ENCODE measurements around the gene PRKAB1.
"Not testable (repeated sequence)": the region's sequence is repeated elsewhere in the genome, so short reads cannot be mapped to it uniquely, and the experiment has no call there.

Gene PRKAB1

DNA sequence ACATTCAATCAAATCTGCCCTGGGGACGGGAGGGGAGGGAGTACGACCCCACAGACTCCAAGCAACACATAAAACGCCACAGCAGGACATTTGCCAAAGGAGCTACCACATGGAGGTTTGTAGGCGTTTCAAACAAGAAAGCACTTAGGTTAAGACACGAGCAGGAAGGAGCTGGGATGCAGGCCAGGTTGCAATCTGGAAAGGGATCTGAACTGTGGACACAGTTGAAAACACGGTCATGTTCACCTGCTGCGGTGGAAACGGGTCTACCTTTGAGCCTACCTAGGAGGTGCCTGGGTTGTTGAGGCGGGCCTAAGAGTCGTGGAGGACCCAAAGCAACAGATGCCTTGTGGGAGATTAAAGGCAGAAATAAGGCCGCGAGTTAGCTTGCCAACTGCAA, 18.4 kb downstream of the PRKAB1 start:
- no peak for DNase-seq

DNA sequence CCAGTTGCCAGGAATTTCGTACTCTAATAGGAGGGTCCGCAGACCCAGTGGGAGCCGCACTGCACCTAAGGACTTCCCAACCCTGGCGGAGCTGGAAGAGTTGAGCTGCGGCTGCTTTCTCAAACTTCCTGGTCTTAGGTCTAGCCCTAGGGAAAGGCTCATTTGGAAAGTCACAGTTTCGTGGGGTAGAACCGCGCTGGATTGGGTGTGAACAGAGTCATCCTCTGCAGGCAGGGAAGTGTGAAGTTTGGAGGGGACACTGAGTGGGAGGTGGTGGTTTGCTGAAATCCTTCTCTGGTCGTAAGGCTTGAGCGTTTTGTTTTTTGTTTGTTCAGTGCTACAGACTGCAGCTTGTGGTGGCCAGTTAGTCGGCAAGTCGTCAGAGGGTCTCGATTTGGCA, 18.8 kb downstream of the PRKAB1 start:
- no peak for DNase-seq

DNA sequence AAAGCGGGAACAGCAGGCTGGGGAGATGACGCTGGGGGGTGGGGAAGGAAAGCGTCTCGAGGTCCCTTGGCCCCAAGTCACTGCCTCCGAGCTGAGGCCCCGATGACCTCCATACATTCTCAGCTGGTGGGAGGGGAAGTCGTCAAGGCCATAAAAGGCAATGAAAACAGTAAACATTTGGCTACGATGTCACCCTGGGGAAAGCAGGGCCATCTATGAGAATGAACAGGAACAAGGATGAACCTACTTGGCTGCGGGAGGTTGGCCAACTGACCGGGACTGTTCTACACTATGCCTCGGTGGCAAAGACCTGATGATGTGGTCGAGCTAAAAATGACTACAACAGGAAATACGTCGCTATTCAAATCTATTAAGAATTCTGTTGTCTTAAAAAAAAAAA, 19.5 kb downstream of the PRKAB1 start:
- DNase-seq: no peak

DNA sequence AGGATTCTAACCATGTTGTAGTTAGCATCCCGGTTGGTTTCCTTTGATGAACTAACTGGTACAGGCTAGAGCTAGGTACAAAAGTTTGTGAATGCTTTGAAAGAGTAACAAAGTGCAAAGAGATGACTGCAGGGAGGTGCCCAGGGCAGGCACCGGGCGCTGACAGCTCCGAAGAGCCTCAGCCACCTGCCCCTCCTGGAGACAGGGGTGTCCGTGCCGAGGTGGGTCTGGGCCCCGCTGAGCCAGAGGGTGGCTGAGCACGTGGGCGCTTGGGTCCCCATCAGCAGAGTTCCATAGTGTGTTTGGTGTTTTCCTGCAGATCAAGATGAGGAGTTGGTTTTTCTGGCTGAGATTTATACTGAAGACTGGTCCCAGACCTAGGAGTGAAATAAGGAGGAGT, 19.9 kb downstream of the PRKAB1 start:
- DNase-seq: no peak

DNA sequence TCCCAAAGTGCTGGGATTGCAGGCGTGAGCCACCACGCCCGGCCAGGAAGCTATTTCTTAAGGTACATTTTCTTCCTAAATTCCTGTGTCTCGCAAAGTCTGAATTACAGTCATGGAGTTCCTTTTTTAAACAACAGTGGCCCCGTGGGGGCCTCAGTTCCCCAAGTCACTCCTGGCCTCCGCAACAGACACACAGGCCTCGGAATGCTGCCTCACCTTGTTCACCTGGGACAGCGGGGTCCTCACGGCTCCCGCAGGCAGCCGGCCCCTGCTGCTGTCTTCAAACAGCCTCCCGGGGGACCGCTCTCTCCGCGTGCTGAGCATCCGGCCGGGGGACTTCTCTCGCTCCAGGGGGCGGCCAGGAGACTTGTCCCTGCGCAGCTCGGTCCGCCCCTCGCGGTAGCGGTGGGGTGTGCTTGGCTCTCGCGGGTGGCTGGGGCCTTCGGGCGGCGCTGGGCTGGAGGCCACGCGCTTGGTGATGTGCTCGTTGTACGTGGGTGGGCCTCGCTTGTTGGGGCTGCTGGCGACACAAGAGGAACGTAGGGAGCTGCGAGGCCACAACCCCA, 22.1 kb downstream of the PRKAB1 start:
- DNase-seq: no peak

DNA sequence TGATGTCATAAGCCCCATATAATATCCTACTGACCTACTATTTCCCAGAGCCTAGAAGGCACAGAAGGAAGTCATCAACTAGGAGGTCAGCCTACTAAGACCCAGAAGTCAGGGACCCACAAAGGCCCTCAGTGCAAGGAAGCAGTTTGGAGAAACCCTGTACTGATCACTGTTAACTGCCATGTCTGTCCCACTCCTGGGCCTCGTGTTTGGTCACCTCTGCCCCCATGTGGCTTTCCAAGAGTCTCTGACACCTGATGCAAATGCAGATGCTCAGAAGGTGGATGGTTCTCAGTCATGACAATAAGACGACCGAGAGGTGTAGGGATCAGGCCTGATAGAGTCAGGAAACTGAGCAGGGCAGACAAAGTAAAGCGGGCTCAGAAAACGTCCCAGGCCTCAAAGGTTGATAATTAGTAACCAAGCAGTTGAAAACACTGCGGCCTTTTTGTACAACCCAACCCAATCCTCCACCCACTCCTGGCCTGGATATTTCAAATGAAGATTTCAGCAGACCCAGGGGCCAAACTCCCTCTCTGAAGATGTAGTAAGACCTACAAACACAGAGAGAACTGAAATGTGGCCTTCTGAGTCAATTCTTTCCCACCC, 23.4 kb downstream of the PRKAB1 start:
- no peak for DNase-seq

DNA sequence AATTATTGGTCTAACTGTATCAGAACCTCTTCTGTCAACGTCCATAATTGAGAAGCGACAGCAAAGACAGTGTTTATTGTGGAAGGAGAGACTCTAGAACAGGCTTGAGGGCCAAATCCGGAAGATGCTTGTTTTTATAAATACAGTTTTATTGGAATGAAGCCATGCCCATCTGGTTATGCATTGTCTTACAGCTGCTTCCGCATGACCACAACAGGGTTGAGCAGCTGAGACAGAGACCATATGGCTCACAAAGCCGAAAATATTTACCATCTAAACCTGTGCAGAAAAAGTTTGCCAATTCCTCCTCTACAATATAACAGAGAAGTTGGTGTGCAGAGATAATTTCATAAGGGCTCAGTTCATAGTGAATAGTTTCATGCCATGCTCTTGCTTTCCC, 24.5 kb downstream of the PRKAB1 start:
- no peak for DNase-seq

DNA sequence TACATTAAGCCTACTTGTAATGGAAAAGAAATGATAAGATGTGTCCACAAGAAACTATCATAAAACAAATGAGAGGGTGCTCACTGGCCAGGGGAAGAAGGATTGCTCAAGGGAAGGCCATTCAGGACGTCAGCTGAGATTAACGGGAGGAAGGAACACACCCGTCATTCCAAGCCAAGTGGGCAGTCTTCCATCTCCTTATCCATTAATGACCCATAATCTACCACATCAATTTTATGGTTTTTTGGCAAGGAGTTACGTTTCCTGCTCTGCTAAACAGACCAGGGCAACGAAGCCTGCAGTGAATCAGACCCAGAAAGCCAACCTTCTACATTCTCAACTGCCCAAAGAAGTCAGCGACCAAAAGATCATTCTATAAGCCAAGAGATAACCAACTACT, 25.1 kb downstream of the PRKAB1 start:
- peak; percentile 29 for DNase-seq

DNA sequence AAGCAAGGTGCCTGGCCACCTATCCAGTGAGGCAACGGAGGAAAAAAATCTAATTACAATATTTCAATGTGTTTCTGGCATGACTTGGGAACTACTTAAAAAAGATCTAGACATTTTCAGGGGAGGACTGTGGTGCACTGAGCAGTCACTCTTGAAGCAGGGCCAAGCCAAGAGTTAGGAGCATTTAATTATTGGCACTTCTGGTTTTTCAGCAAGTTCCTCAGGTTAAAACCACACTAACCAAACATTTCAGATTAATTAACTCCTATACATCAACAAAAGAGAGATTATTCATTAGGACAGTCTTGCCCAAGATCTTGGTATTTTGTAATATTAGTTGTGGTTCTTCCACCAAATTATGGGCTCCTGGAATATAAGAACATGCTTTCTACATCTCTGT, 25.6 kb downstream of the PRKAB1 start:
- no peak for DNase-seq

DNA sequence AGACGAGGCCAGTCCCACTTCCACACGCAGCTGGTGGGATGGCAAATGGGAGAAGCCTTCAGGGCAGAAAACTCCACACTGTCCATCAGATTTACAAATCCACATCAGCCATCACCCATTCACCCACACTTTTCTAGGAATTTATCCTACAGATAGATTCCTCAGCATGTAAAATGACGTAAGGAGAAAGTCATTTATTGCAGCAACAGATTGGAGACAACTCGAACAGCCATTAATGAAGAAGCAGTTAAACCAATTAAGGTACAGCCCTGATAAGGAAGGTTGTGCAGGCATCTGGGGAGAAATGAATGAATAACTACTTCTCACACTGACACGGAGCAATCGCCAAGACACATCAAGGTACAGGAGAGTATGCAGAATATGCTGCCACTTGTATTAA, 26.2 kb downstream of the PRKAB1 start:
- no peak for DNase-seq

DNA sequence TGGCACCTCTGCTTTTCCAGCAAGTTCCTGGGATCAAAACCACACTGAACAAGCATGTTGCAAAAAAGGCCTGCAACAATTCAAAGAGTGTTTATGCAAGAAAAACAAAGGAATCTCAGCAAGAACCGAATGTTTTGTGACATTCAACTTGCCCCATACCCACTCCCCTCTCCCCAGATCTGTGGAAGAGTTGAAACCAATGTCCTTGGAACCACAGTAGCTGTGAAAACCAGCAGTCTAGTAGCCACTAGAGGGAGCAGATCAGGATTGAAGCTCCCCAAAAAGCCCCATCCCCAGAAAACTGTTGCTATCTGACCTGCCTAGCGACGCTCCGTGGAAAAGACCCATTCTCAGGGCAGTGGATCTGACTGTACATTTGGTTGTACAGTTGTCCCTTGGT, 27.1 kb downstream of the PRKAB1 start:
- DNase-seq: no peak

DNA sequence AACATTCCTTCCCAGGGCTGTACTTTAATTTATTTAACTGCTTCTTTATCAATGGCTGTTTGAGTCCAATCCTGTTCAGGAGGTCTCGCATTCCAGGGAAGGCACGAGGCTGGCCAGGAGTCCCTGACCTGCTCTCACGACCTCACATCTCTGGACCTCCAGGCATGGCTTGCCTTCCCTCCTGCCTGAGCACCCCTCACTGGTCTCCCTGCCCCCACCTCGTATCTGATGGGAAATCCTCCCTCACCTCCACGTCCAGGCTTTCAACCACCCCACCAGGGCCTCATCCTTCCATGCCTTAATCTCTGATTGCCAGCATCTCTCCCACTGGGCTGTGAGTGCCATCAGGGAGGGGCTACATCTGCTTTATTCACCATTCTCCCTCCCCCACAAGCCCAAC, 29.0 kb downstream of the PRKAB1 start:
- DNase-seq: no peak

DNA sequence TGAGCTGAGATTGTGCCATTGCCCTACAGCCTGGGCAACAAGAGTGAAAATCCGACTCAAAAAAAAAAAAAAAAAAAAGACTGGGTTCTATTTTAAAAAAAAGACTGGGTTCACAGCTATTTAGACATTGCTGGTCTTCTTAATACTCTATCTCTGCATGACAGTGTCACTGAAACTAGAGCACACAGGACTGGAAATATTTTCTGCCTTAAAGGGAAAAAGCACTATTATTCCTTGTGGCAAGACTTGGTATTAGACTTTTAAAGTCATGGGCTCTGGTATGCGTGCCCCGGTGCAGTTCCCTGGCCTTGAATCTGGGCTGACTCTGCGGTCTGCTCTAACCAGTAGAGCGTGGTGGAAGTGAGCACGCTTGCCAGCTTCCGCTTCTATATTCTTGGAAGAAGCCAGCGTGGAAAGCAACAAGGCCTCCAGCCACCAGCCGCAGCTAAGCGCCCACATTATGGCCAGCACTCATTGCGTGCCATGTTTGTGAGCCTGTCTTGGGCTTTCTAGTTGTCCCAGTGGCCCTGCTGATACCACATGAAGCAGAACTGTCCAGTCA, 31.3 kb downstream of the PRKAB1 start:
- DNase-seq: no peak

DNA sequence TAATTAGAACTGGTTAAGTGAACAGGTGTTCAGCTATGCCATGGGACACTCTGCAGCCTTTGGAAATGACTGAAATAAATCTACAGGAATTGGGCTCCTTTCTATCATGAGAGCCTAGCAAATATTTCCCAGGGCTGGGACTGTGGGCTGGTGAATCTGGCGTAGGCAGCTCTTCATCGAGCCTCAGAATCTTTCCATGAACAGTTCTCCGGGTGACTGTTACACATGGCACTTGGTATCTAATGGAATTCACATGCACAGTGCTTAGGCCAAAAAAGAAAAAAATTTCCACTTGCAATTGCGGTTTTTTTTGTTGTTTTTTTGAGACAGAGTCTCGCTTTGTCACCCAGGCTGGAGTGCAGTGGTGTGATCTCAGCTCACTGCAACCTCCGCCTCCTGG, 32.1 kb downstream of the PRKAB1 start:
- no peak for DNase-seq

DNA sequence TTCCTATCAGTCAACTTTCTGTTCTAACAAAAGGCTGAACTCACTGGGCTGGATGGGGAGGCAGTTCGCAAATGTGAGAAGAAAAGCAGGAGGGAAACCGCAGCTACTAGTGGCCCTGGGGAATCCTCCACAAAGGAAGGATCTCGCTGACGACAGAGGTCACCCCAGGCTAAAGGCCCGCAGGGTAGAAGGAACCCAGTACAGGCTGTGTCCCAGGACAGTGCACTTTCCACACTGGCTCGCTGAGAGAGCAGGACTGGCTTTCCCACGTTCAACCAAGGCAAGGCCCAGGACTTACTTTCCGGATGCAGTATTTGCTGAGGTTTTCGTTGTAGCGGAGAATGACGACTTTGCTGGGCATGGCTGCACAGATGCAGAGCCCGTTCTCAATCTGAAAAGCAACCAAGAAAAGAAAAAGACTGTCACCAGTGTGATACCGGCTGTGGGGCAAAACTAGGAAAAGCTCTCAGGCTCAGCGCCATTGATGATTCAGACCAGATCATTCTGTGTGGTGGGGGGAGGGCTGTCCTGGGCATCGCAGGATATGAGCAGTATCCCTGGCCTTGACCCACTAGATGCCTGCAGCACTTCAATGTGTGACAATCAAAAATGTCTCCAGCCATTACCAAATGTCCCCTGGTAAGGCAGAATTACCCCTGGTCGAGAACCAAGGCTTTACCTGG, 36.3 kb downstream of the PRKAB1 start:
- DNase-seq: no peak

DNA sequence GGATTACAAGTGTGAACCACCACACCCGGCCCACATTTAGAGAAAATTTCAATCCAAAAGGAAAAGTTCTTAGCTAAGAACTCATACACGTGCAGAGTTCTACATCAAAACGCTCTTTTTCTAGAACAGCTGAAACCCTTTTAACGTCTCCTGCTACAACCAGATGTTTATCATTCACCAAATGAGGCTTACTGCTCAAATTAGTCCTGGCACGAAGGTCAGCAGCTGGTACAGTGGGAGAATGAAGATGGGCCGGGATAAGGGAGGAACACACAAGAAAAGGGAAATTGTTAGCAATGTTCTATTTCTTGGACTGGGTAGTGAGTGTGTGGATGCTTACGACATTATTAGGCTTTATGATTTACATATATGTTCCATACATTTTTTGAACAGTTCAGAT, 37.2 kb downstream of the PRKAB1 start:
- no peak for DNase-seq

DNA sequence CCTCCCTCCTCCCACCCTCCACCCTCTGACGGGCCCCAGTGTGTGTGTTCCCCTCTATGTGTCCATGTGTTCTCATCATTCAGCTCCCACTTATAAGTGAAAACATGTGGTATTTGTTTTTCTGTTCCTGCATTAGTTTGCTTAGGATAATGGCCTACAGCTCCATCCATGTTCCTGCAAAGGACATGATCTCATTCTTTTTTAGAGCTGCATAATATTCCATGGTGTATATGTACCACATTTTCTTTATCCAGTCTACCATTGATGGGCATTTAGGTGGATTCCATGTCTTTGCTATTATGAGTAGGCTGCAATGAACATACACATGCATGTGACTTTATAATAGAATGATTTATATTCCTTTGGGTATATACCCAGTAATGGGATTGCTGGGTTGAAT, 38.5 kb downstream of the PRKAB1 start:
- not testable (repeated sequence) for DNase-seq

DNA sequence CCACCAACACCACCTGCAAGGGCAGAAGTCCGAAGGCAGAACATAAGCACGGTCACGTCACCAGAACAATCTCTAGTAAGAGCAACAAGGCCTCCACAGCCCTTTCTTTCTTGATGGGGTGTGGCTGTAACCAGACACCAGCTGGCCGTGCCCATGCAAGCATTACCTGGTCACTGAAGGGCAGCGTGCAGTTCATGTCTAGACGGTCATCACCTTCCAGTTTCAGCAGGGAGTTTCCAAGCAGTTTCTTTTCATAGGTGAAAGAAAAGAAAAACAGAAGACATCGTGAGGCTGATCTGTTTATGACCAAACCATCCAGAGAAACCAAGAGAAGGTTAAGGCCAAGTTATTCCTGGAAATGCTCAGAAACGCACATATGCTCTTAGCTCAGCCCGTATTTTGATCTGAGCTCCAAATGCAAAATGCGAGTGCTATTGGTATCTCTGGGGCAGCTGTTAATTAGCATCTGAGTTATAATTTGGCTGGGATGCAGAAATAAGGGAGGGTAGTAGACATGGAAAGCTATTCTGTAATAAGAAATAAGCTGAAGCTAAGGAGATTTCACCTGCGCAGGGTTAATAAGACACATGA, 42.5 kb downstream of the PRKAB1 start:
- DNase-seq: no peak

DNA sequence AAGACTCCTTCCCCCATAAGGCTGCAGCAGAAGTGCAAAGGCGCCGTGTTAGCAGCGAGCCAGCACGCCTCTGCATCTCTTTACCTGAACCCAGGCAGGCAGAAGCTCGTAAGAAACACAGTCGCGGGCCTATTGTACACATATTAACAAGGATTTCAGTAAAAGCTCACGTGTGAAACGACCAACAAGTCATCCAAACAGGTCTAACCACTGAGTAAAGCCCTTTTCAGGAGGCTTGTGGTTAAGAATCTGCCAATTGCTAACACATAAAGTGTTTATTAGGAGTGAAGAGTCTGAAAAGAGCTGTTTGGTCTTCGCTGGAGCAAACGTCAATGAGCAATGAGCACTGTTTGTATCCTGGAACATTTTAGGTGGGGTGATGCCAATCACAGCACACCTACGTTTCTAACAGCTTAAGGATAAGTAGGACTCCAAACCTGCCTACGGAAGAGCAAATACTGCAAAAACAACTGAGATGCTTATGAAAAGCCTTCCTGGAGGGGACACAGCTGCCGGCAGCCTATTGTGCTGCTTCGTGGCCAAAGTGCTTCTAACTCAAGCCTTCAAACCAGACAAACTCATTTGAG, 43.1 kb downstream of the PRKAB1 start:
- no peak for DNase-seq

DNA sequence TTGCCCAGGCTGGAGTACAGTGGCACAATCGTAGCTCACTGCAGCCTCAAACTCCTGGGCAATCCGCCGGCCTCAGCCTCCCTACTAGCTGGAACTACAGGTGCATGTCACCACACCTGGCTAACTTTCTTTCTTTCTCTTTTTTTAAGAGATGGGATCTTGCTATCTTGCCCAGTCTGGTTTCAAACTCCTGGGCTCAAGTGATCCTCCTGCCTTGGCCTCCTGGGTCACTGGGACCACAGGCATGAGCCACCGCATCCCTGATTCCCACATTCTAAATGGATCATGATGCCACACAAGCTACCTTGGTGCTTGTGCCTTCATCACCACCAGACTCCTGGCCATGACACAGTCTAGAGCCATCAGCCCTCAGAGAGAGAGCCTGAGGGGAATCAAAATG, 43.8 kb downstream of the PRKAB1 start:
- no peak for DNase-seq

DNA sequence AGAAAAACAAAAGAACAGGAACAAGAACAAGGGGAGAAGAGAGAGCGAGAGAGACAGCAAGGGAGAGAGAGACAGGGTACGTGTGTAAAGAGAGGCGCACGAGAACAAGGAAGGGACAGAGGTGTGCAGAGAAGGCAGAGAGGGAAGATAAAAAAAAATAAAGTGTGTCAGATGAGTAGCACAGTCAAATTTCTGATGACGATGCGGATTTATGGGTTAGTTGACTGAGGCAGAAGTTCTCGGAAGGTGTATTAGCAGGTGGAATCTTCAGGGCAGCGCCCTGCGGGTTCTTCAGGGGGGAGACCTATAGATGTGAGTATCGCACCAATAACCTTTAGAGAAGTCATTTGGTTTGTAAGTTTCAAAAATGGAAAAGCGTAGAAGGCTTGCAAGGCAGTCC, 44.8 kb downstream of the PRKAB1 start:
- DNase-seq: no peak

DNA sequence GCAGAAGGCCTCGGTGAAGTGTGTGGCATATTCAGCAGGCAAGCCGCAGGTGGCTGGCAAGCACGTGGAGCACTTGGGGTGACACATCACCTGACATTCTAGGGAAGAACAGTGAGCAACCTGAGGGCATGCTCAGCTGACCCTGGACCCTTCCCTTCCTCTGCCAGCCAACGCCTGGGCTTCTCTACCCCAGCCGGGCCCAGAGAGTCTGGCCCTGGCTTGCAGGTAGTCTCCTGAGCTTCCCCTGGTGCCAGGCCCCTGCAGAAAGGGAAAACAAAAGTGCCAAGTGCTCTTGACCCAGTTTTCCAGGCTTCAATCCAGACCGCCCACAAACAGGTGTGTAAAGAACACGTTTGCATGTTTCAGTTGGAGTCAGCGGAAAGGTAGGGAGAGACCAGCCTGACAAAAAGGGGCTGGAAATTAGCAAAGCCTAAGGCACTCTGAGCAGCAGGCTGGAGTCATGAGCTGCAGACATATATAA, 45.7 kb downstream of the PRKAB1 start:
- no peak for DNase-seq

DNA sequence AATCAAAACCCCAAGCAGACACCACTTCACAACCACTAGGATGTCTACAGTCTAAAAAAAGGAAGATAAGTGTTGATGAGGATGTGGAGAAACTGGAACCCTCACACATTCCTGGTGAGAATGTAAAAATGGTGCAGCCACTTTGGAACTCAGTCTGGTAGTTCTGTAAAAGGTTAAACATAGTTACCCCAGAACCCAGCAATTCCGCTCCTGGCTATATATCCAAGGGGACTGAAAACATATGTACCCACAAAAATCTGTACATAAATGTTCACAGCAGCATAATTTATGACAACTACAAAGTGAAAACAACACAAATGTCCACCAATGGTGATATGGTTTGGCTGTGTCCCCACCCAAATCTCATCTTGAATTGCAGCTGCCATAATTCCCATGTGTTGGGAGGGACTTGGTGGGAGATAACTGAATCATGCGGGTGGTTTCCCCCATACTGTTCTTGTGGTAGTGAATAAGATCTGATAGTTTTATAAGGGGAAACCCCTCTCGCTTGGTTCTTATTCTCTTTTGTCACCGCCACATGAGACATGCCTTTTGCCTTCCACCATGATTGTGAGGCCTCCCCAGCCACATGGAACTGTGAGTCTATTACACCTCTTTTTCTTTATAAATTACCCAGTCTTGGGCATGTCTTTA, 46.8 kb downstream of the PRKAB1 start:
- DNase-seq: no peak

All from NCI-H1105 (cell line).